Measurements from ENCODE around the gene PTTG1IP.

The PTTG1IP gene

GRCh38 chr21:44855572-44855971 lies 17.9 kb downstream of the PTTG1IP start:
- H3K27ac ChIP-seq, result no peak overlapping the region
- TF ChIP-seq CTCF (IDR thresholded peaks at IDR 0.05) (no peak), ZFX (IDR thresholded peaks at IDR 0.05; ENCODE audit: borderline replicate concordance) (no peak)

GRCh38 chr21:44854664-44855446 lies 18.6 kb downstream of the PTTG1IP start:
- H3K27ac ChIP-seq, result no peak overlapping the region
- no peak for TF ChIP-seq CTCF (IDR thresholded peaks at IDR 0.05)
- TF ChIP-seq ZFX (IDR thresholded peaks at IDR 0.05; ENCODE audit: borderline replicate concordance), result no peak

GRCh38 chr21:44854391-44854663 lies 19.2 kb downstream of the PTTG1IP start:
- H3K27ac ChIP-seq, result no peak overlapping the region
- TF ChIP-seq CTCF (IDR thresholded peaks at IDR 0.05) (no peak), ZFX (IDR thresholded peaks at IDR 0.05; ENCODE audit: borderline replicate concordance) (no peak)

- no peak for TF ChIP-seq ZFX (IDR thresholded peaks at IDR 0.05; ENCODE audit: borderline replicate concordance)
- TF ChIP-seq CTCF (IDR thresholded peaks at IDR 0.05), result no peak
- no peak overlapping the region for H3K27ac ChIP-seq
Observed at GRCh38 chr21:44853601-44854390, 19.7 kb downstream of the PTTG1IP start.

- TF ChIP-seq CTCF (IDR thresholded peaks at IDR 0.05), result no peak
- TF ChIP-seq ZFX (IDR thresholded peaks at IDR 0.05; ENCODE audit: borderline replicate concordance), result no peak
- no peak overlapping the region for H3K27ac ChIP-seq
Observed at GRCh38 chr21:44850905-44851657, 22.4 kb downstream of the PTTG1IP start.

- TF ChIP-seq CTCF (IDR thresholded peaks at IDR 0.05) (no peak), ZFX (IDR thresholded peaks at IDR 0.05; ENCODE audit: borderline replicate concordance) (no peak)
- H3K27ac ChIP-seq, result no peak overlapping the region
Observed at GRCh38 chr21:44850208-44850800, 23.2 kb downstream of the PTTG1IP start.

Data from 22Rv1 (cell line).